Activated CD8-positive, alpha-beta memory T cell treated with anti-CD3 and anti-CD28 coated beads, Interleukin-2, amount 50 U/mL, for 48 hours (primary cell): ENCODE measurements around the gene FAM111A.

Experiments used
- DNase-seq: peaks from one replicate; pipeline ENCODE4 v3.0.0-alpha.2; 2020

Gene FAM111A

GRCh38 chr11:59181746-59182456, 39.2 kb downstream of the FAM111A start:
- DNase-seq = no peak

GRCh38 chr11:59182457-59183151, 39.9 kb downstream of the FAM111A start:
- DNase-seq = no peak

- no peak for DNase-seq
Measured at GRCh38 chr11:59183771-59184170, 41.1 kb downstream of the FAM111A start.

GRCh38 chr11:59184691-59185339, 42.2 kb downstream of the FAM111A start:
- DNase-seq = no peak

- DNase-seq = no peak
Measured at GRCh38 chr11:59185386-59185945, 42.8 kb downstream of the FAM111A start.

- peak; percentile 81 for DNase-seq
Measured at GRCh38 chr11:59186130-59186594, 43.5 kb downstream of the FAM111A start.

GRCh38 chr11:59187035-59187434, 44.4 kb downstream of the FAM111A start:
- DNase-seq = no peak

- no peak for DNase-seq
Measured at GRCh38 chr11:59187587-59187986, 44.9 kb downstream of the FAM111A start.

- DNase-seq = no peak
Measured at GRCh38 chr11:59188954-59189353, 46.3 kb downstream of the FAM111A start.

GRCh38 chr11:59189986-59190385, 47.3 kb downstream of the FAM111A start:
- no peak for DNase-seq

GRCh38 chr11:59191095-59191494, 48.4 kb downstream of the FAM111A start:
- no peak for DNase-seq

GRCh38 chr11:59191890-59192289, 49.2 kb downstream of the FAM111A start:
- DNase-seq = no peak

GRCh38 chr11:59192446-59193020, 49.9 kb downstream of the FAM111A start:
- no peak for DNase-seq

- no peak for DNase-seq
Measured at GRCh38 chr11:59193587-59194130, 51.0 kb downstream of the FAM111A start.

- DNase-seq = no peak
Measured at GRCh38 chr11:59195586-59195985, 52.9 kb downstream of the FAM111A start.

GRCh38 chr11:59196777-59197176, 54.1 kb downstream of the FAM111A start:
- no peak for DNase-seq

GRCh38 chr11:59197991-59198390, 55.3 kb downstream of the FAM111A start:
- DNase-seq = no peak

- no peak for DNase-seq
Measured at GRCh38 chr11:59198726-59199125, 56.1 kb downstream of the FAM111A start.

GRCh38 chr11:59199546-59200422, 57.1 kb downstream of the FAM111A start:
- DNase-seq = no peak

GRCh38 chr11:59200423-59200746, 57.7 kb downstream of the FAM111A start:
- no peak for DNase-seq

GRCh38 chr11:59201353-59201752, 58.7 kb downstream of the FAM111A start:
- DNase-seq = no peak
